ENCODE data around the gene CANT1.
"Not testable (repeated sequence)": the region's sequence is repeated elsewhere in the genome, so short reads cannot be mapped to it uniquely, and the experiment has no call there.

Gene CANT1

GRCh38 chr17:78956254-78956653 lies 53.3 kb downstream of the CANT1 start:
- no peak for DNase-seq

DNA sequence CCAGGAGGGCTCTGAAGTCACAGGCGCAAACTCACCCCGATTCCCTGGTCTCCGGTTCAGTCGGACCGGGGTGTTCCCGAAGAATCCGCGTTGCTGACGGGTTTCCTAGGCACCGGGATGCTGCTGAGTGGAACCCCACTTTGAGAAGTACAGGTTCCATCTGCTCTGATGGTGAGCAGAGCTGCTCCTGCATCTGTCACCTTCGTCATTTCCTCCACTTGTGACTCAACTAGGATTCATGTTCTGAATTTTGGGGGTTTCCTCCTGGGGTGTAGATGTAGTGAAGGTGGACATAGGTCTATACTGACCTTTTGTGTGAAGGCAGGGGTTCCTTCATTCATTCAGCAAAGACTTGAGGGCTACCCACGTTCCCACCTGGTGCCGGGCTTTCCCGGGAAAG lies 54.9 kb downstream of the CANT1 start:
- no peak for DNase-seq

GRCh38 chr17:78953356-78954350 lies 55.9 kb downstream of the CANT1 start:
- DNase-seq: no peak

DNA sequence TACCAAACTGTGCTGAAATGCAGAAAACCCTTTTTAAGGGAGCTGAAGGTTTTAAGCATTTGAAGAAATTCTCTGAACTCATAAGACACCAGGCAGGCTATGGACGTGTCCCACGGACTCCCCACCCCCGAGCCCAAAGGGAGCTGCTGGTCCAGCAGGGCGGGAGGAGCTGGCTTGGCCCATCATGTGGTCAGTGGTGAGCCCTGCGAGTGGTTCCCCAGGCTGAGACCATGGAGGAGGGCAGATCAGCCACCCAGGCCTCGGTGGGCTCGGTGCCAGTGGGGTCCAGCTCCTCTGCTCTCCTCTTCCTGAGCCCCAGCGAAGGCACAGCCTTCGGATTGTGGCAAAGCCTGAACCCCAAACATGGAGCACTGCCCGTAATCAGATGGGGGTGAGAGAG lies 56.9 kb downstream of the CANT1 start:
- no peak for DNase-seq

GRCh38 chr17:78951967-78952551 lies 57.5 kb downstream of the CANT1 start:
- no peak for DNase-seq

GRCh38 chr17:78950870-78951269 lies 58.7 kb downstream of the CANT1 start:
- DNase-seq: no peak

DNA sequence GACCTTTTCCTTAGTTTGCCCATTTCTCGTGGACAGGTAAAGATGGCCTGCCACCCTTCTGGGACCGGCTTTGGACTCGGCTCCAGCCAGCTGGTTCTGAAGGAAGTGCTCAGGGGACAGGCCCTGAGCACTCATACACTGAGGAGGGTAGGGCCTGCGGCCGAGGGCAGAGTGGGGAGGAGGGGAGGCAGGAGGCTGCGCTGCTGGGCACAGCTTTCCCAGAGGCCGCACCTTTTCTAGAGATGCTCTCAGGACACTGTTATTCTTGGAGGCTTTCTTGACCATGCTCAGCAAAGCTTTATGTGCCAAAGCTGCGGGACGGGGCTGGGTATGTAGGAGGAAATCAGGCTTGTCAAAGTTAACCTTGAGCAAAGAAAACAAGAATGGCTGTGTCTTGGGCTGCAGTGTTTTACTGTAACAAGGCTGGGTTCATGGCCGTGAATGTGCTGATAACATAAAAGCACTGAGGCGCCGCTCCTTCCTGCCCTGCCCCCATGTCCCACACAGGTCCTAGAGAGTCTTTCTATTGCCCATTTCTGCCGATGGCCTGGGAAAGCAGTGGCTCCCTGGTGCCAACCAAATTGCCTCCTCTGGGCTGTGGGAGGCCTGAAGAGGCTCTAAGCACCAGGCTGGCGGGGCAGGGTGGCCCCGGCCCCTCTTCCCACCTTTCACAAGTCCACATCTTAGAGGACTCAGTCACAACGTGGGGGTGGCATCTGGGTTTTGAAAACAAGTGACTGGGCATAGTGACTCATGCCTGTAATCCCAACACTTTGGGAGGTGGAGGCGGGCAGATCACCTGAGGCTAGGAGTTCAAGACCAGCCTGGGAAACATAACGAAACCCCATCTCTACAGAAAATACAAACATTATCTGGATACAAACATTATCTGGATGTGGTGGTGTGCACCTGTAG lies 62.1 kb downstream of the CANT1 start:
- DNase-seq: no peak

- no peak for DNase-seq
Measured at GRCh38 chr17:78946631-78947030, 62.9 kb downstream of the CANT1 start.

DNA sequence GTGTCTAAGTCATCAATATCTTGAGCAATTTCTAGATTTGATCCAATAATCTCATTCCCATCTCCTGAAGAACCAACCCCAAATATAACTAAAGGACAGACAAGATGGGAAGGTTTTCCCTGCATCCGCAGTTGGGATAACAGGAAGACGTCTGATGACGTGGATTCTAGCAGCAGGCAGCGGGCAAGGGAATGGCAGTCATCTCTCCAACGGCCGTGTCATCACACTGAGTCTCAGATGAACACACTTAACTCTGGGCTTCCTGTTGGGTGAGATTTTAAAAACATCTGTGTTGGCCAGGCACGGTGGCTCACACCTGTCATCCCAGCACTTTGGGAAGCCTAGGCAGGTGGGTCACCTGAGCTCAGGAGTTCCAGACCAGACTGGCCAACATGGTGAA lies 63.4 kb downstream of the CANT1 start:
- DNase-seq: no peak

- not testable (repeated sequence) for DNase-seq
Measured at GRCh38 chr17:78945455-78945854, 64.1 kb downstream of the CANT1 start.

DNA sequence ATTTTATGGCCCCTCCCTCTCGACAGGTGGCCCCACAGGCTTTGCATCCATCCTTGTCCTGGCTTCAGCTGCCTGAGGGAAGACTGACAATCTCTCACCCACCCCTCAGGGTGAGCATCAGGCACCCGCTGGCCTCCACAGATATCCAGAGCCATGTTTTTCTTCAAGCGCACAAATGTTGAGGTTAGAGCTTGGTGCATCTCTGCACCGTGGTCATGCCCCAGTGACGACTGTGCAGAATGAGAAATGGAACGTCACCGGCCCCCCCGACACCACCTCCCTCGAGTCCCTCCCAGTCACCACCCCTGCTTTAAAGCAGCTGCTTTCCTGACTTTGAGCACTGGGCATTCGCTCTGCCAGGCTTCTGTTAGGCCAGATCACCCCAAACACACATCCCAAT lies 64.6 kb downstream of the CANT1 start:
- DNase-seq: no peak

GRCh38 chr17:78944026-78944425 lies 65.5 kb downstream of the CANT1 start:
- DNase-seq: no peak
